Panc1 (cell line): Measurements from ENCODE around the gene COL28A1. TPM values are rescaled to one million over a fixed set of nuclear protein-coding genes. Genes with fewer than 3 reads are reported as not detected.

Source experiments
- ATAC-seq: fragments of 200-7000 bp; cut with Tn5 transposase; 2 replicates; pipeline ENCODE4 v1.9.1; 2020; ENCODE audit warnings: mild to moderate bottlenecking, moderate library complexity
- BruUV-seq: library from RNA; stranded (reverse); fragments of 400-500 nt; replicated peaks from 2 replicates; lab custom pipeline; 2021; lab: Mats Ljungman, UMichigan
- CTCF ChIA-PET: fragments of 300-600 bp; sonication (Branson Sonifier 250); formaldehyde crosslinking; loops from one replicate; lab custom pipeline; 2022; ENCODE audit warnings: antibody characterized with exemption; lab: Charles Lee
- POLR2A ChIA-PET: fragments of 300-600 bp; sonication (Branson Sonifier 250); formaldehyde crosslinking; loops from one replicate; lab custom pipeline; 2022; ENCODE audit warnings: antibody characterized with exemption; lab: Charles Lee
- DNase-seq: peaks from one replicate; pipeline ENCODE4 v3.0.0-alpha.2; 2010; ENCODE audit warnings: low read depth, low spot score
- H3K27ac ChIP-seq: 2 replicates; pipeline ENCODE4 v1.5.1; 2011; ENCODE audit warnings: mild to moderate bottlenecking, low read length, inconsistent platforms
- H3K27me3 ChIP-seq: fragments of 200-500 bp; sonication (Bioruptor generic); 2 replicates; pipeline ENCODE4 v1.6.0; 2014; ENCODE audit warnings: low read length, inconsistent platforms; ENCODE audit not compliant: control insufficient read depth, insufficient read depth
- H3K36me3 ChIP-seq: fragments of 200-500 bp; sonication (Bioruptor generic); 2 replicates; pipeline ENCODE4 v1.5.1; 2014; ENCODE audit warnings: inconsistent platforms, mild to moderate bottlenecking, low read length, moderate library complexity; ENCODE audit not compliant: control insufficient read depth, insufficient read depth
- H3K4me1 ChIP-seq: 2 replicates; pipeline ENCODE4 v1.5.1; 2011; ENCODE audit warnings: inconsistent platforms, mild to moderate bottlenecking, low read length, moderate library complexity; ENCODE audit not compliant: control insufficient read depth, insufficient read depth
- H3K4me3 ChIP-seq, 2 experiments: 2 replicates each; pipeline ENCODE4 v1.5.1; 2011 to 2012; ENCODE audit warnings: low read depth in 2 of 2, low read length in 2 of 2, mild to moderate bottlenecking in 2 of 2, inconsistent platforms in 1 of 2, moderate library complexity in 1 of 2
- H3K9me3 ChIP-seq: fragments of 200-500 bp; sonication (Bioruptor generic); 2 replicates; pipeline ENCODE4 v1.5.1; 2014; ENCODE audit warnings: low read depth, mild to moderate bottlenecking, inconsistent platforms, low read length, moderate library complexity; ENCODE audit not compliant: control insufficient read depth, insufficient read depth
- POLR2AphosphoS5 ChIP-seq: IDR thresholded peaks from 2 replicates; pipeline ENCODE4 v1.6.1; 2012; ENCODE audit warnings: mild to moderate bottlenecking, low read depth, low read length, moderate library complexity
- SIN3A ChIP-seq: IDR thresholded peaks from 2 replicates; pipeline ENCODE4 v1.6.1; 2012; ENCODE audit warnings: low read depth, mild to moderate bottlenecking, low read length, moderate library complexity, borderline replicate concordance; ENCODE audit not compliant: insufficient read depth
- TCF7L2 ChIP-seq: IDR thresholded peaks from 2 replicates; pipeline ENCODE4 v1.6.1; 2011; ENCODE audit warnings: mild to moderate bottlenecking, low read depth, low read length, inconsistent platforms
- in situ Hi-C: cut with HindIII; loops from 2 replicates; pipeline ENCODE4 v1.10.0; 2016; ENCODE audit warnings: low sequenced_read_pairs, low pct_unique_long_range_greater_than_20kb
- intact Hi-C: fragments of 100-400 bp; cut with micrococcal nuclease; formaldehyde crosslinking; loops from one replicate; pipeline ENCODE4 v1.10.0; 2022; ENCODE audit not compliant: unreplicated experiment
- total RNA-seq: library from RNA; stranded (reverse); gene quantifications from one replicate; pipeline ENCODE4 v1.2.1, GENCODE V29; 2021; ENCODE audit not compliant: unreplicated experiment
- TF ChIP-seq, protein P1 (sequence below): fragments of 450-650 bp; IDR thresholded peaks from 2 replicates; pipeline ENCODE4 v1.5.1; 2017; ENCODE audit warnings: mild to moderate bottlenecking
- TF ChIP-seq, protein P2 (sequence below), 2 experiments: IDR thresholded peaks; 2 replicates each; pipeline ENCODE4 v1.6.1; 2011 to 2012; ENCODE audit warnings: low read depth in 2 of 2, control low read depth in 1 of 2, low read length in 1 of 2, mild to moderate bottlenecking in 1 of 2, moderate library complexity in 1 of 2; ENCODE audit not compliant: insufficient read depth in 1 of 2

Gene COL28A1
- total RNA-seq, 1 experiment from 2014 or later = not detected

DNA sequence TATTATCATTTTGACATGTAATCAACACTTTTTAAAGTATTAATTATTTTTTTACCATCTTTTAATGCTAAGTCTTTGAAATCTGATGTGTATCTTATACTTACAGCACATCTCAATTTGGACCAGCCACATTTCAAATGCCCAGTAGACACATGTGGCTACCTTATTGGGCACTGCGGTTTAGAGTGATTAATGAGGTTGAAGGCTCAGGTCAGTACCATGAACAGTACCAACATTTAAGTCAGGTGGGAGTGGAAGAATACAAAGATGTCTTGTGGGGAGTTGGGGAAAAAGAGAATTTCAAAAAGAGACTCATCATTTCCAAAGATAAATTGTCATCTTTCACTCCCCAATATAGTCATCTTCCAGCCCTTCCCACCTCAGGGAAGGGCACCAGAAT, 40.5 kb downstream of the COL28A1 start:
- H3K27ac ChIP-seq = no peak overlapping the region
- ChIA-PET CTCF (no interaction called here), POLR2A (no interaction called here)
- ATAC-seq (no peak), DNase-seq (no peak)
- intact Hi-C loops = no loop called here
- H3K4me3 ChIP-seq = no peak overlapping the region
- H3K36me3 ChIP-seq = no peaks in the 10 kb centered on the region
- in situ Hi-C loops = no loop called here
- BruUV-seq = no TSS peak
- H3K27me3 ChIP-seq = 0 out of 2 replicates have a peak, but pooled peaks cover 3% of the 10 kb centered on the region
- H3K4me1 ChIP-seq = no peaks in the 10 kb centered on the region
- TF ChIP-seq SIN3A (no peak), TCF7L2 (no peak), POLR2AphosphoS5 (no peak)
- TF ChIP-seq, protein P1, sequence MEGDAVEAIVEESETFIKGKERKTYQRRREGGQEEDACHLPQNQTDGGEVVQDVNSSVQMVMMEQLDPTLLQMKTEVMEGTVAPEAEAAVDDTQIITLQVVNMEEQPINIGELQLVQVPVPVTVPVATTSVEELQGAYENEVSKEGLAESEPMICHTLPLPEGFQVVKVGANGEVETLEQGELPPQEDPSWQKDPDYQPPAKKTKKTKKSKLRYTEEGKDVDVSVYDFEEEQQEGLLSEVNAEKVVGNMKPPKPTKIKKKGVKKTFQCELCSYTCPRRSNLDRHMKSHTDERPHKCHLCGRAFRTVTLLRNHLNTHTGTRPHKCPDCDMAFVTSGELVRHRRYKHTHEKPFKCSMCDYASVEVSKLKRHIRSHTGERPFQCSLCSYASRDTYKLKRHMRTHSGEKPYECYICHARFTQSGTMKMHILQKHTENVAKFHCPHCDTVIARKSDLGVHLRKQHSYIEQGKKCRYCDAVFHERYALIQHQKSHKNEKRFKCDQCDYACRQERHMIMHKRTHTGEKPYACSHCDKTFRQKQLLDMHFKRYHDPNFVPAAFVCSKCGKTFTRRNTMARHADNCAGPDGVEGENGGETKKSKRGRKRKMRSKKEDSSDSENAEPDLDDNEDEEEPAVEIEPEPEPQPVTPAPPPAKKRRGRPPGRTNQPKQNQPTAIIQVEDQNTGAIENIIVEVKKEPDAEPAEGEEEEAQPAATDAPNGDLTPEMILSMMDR = no peak
- TF ChIP-seq, protein P2, sequence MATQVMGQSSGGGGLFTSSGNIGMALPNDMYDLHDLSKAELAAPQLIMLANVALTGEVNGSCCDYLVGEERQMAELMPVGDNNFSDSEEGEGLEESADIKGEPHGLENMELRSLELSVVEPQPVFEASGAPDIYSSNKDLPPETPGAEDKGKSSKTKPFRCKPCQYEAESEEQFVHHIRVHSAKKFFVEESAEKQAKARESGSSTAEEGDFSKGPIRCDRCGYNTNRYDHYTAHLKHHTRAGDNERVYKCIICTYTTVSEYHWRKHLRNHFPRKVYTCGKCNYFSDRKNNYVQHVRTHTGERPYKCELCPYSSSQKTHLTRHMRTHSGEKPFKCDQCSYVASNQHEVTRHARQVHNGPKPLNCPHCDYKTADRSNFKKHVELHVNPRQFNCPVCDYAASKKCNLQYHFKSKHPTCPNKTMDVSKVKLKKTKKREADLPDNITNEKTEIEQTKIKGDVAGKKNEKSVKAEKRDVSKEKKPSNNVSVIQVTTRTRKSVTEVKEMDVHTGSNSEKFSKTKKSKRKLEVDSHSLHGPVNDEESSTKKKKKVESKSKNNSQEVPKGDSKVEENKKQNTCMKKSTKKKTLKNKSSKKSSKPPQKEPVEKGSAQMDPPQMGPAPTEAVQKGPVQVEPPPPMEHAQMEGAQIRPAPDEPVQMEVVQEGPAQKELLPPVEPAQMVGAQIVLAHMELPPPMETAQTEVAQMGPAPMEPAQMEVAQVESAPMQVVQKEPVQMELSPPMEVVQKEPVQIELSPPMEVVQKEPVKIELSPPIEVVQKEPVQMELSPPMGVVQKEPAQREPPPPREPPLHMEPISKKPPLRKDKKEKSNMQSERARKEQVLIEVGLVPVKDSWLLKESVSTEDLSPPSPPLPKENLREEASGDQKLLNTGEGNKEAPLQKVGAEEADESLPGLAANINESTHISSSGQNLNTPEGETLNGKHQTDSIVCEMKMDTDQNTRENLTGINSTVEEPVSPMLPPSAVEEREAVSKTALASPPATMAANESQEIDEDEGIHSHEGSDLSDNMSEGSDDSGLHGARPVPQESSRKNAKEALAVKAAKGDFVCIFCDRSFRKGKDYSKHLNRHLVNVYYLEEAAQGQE (IDR thresholded peaks at IDR 0.05; ENCODE audit: insufficient read depth in 1 of 2, low read depth in 2 of 2, low read length in 1 of 2) = no peak
- no peaks in the 10 kb centered on the region for H3K9me3 ChIP-seq

DNA sequence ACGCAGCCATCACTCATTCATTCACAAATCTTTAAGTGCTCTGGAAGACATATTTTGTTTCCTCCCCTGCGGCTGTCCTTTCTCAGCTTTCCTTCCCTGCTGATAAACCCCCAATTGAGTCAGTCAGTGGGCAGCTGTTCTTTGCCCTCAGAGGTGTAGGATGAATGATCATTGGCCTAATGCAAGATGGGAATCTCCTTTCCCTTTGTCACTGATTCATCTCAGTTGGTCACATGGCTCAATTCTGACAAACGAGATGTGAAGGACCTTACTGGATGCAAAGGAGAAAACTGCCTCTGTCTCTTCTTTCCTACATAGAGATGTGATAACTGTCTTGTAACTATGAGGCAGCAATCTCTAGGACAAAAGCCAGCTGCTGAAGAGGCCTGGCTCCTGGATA, 44.6 kb downstream of the COL28A1 start:
- DNase-seq (no peak), ATAC-seq (no peak)
- Histone ChIP-seq H3K4me1 (no peaks in the 10 kb centered on the region), H3K9me3 (no peaks in the 10 kb centered on the region; the same call in 1 of the 2 replicates), H3K36me3 (no peaks in the 10 kb centered on the region), H3K4me3 (no peak overlapping the region), H3K27me3 (no peaks in the 10 kb centered on the region), H3K27ac (no peak overlapping the region)
- POLR2A ChIA-PET = no interaction called here
- in situ Hi-C loops = no loop called here
- intact Hi-C loops = no loop called here
- no TSS peak for BruUV-seq
- TF ChIP-seq, protein P2 (IDR thresholded peaks at IDR 0.05; ENCODE audit: insufficient read depth in 1 of 2, low read depth in 2 of 2, low read length in 1 of 2) = no peak
- TF ChIP-seq POLR2AphosphoS5 (no peak), SIN3A (no peak), TCF7L2 (no peak)
- TF ChIP-seq, protein P1 = no peak
- CTCF ChIA-PET = no interaction called here
